Prostate gland (tissue), 2 donors: ENCODE data around the gene CSF1R. TPM values are rescaled to one million over a fixed set of nuclear protein-coding genes. Genes with fewer than 3 reads are reported as not detected.

Experiments used
- DNase-seq: peaks from one replicate; pipeline ENCODE4 v3.0.0-alpha.2; 2019; ENCODE audit warnings: low spot score
- H3K27ac ChIP-seq, 2 donors: fragments of 200-600 bp; sonication (generic); 2 replicates each; pipeline ENCODE4 v1.5.1; 2017 to 2019
- H3K27me3 ChIP-seq: fragments of 200-600 bp; sonication (generic); replicated peaks from 2 replicates; pipeline ENCODE4 v1.5.1; 2019; ENCODE audit not compliant: insufficient read depth
- H3K36me3 ChIP-seq, 2 donors: fragments of 200-600 bp; sonication (generic); 1 replicate in 1 of 2; 2 replicates in 1 of 2; pipeline versions ENCODE4 v1.5.1 to v1.8.1; 2017 to 2019
- H3K4me1 ChIP-seq: fragments of 200-600 bp; sonication (generic); replicated peaks from 2 replicates; pipeline ENCODE4 v1.5.1; 2019
- H3K4me3 ChIP-seq, 2 donors: fragments of 200-600 bp; sonication (generic); 2 replicates each; pipeline ENCODE4 v1.5.1; 2017 to 2019
- H3K9me3 ChIP-seq: fragments of 200-600 bp; sonication (generic); 2 replicates; pipeline ENCODE4 v1.5.1; 2017
- CTCF ChIP-seq, 4 experiments: fragments of 200-600 bp in 2 of 4; fragments of 450-650 bp in 2 of 4; sonication (generic) in 2 of 4; IDR thresholded peaks; 1 replicate in 3 of 4; 2 replicates in 1 of 4; pipeline ENCODE4 v1.5.1; 2016 to 2019; ENCODE audit warnings: antibody characterized with exemption in 4 of 4, mild to moderate bottlenecking in 2 of 4, moderate library complexity in 2 of 4
- POLR2A ChIP-seq: fragments of 450-650 bp; IDR thresholded peaks from one replicate; pipeline ENCODE4 v1.6.1; 2016; ENCODE audit warnings: antibody characterized with exemption, mild to moderate bottlenecking
- POLR2AphosphoS5 ChIP-seq: sonication (generic); formaldehyde crosslinking; IDR thresholded peaks from one replicate; pipeline ENCODE4 v1.6.1; 2017; ENCODE audit warnings: antibody characterized with exemption
- WGBS: methylation state at CpG from one replicate; pipeline ENCODE4 v1.1.5; 2018; 5-methylcytosine and 5-hydroxymethylcytosine counted together
- intact Hi-C: fragments of 100-400 bp; cut with DNase I; formaldehyde crosslinking; loops from one replicate; pipeline ENCODE4 v1.14.2; 2022
- total RNA-seq, 2 donors: library from RNA; depleted of rRNA; stranded (reverse); fragments of >200 nt; gene quantifications; one replicate each; pipeline ENCODE4 v1.1.0, GENCODE V29; 2016

Gene CSF1R
- total RNA-seq, 2 donors from 2014 or later, result 11.0 to 36.4 TPM

GRCh38 chr5:150079909-150080461, 6.4 kb downstream of the CSF1R start:
- DNase-seq, result no peak
- H3K27me3 ChIP-seq, result no peaks in the 10 kb centered on the region
- no peak overlapping the region for H3K4me3 ChIP-seq
- intact Hi-C loops, result no loop called here
- no peaks in the 10 kb centered on the region for H3K9me3 ChIP-seq
- WGBS, result 93% methylated on average over 19 of the region's 19 CpGs
- no peak overlapping the region for H3K27ac ChIP-seq
- no peaks in the 10 kb centered on the region for H3K36me3 ChIP-seq
- H3K4me1 ChIP-seq, result no peaks in the 10 kb centered on the region
- TF ChIP-seq CTCF (IDR thresholded peaks at IDR 0.05) (no peak), POLR2AphosphoS5 (no peak), POLR2A (no peak)

GRCh38 chr5:150078802-150079689, 7.3 kb downstream of the CSF1R start:
- Histone ChIP-seq H3K27me3 (no peaks in the 10 kb centered on the region), H3K4me1 (no peaks in the 10 kb centered on the region), H3K27ac (no peak overlapping the region), H3K36me3 (no peaks in the 10 kb centered on the region), H3K4me3 (no peak overlapping the region), H3K9me3 (no peaks in the 10 kb centered on the region)
- DNase-seq, result no peak
- WGBS, result 89% methylated on average over 7 of the region's 7 CpGs
- intact Hi-C loops, result no loop called here
- TF ChIP-seq CTCF (IDR thresholded peaks at IDR 0.05), result no peak
- TF ChIP-seq POLR2A, result no peak
- no peak for TF ChIP-seq POLR2AphosphoS5

GRCh38 chr5:150077996-150078801, 8.2 kb downstream of the CSF1R start:
- intact Hi-C loops, result no loop called here
- no peaks in the 10 kb centered on the region for H3K27me3 ChIP-seq
- no peaks in the 10 kb centered on the region for H3K36me3 ChIP-seq
- DNase-seq, result no peak
- no peak overlapping the region for H3K27ac ChIP-seq
- H3K4me1 ChIP-seq, result no peaks in the 10 kb centered on the region
- no peak for TF ChIP-seq POLR2A
- TF ChIP-seq POLR2AphosphoS5, result no peak
- TF ChIP-seq CTCF (IDR thresholded peaks at IDR 0.05), result no peak
- no peaks in the 10 kb centered on the region for H3K9me3 ChIP-seq
- no peak overlapping the region for H3K4me3 ChIP-seq
- WGBS, result 92% methylated on average over 8 of the region's 8 CpGs

- DNase-seq, result no peak
- H3K4me1 ChIP-seq, result no peaks in the 10 kb centered on the region
- no peaks in the 10 kb centered on the region for H3K36me3 ChIP-seq
- H3K9me3 ChIP-seq, result no peaks in the 10 kb centered on the region
- H3K27ac ChIP-seq, result no peak overlapping the region
- no peak for TF ChIP-seq POLR2AphosphoS5
- TF ChIP-seq POLR2A, result no peak
- no peak for TF ChIP-seq CTCF (IDR thresholded peaks at IDR 0.05)
- WGBS, result 85% methylated on average over 8 of the region's 8 CpGs
- intact Hi-C loops, result no loop called here
- no peak overlapping the region for H3K4me3 ChIP-seq
- no peaks in the 10 kb centered on the region for H3K27me3 ChIP-seq
These were observed 9.3 kb downstream of the CSF1R start for GRCh38 chr5:150077060-150077459.
